Breast epithelium (tissue), 4 donors: ENCODE data around the gene FBXL7. TPM values are rescaled to one million over a fixed set of nuclear protein-coding genes. Genes with fewer than 3 reads are reported as not detected.

Experiments
- DNase-seq, 2 donors: peaks; one replicate each; pipeline ENCODE4 v3.0.0-alpha.2; 2019; ENCODE audit warnings: low spot score in 2 of 2
- H3K27ac ChIP-seq, 2 donors: fragments of 200-600 bp; sonication (generic) in 1 of 2; one replicate each; pipeline ENCODE4 v1.5.1; 2016 to 2019; ENCODE audit warnings: mild to moderate bottlenecking in 1 of 2
- H3K27me3 ChIP-seq, 2 donors: fragments of 200-600 bp; sonication (generic) in 1 of 2; one replicate each; pipeline versions ENCODE4 v1.5.1 to v1.6.0; 2017 to 2019; ENCODE audit warnings: control low read depth in 1 of 2, mild to moderate bottlenecking in 1 of 2
- H3K36me3 ChIP-seq: fragments of 200-600 bp; one replicate; pipeline ENCODE4 v1.5.1; 2019
- H3K4me1 ChIP-seq, 2 donors: fragments of 200-600 bp; sonication (generic); one replicate each; pipeline ENCODE4 v1.5.1; 2016 to 2019; ENCODE audit warnings: control low read depth in 1 of 2
- H3K4me3 ChIP-seq, 3 donors: fragments of 200-600 bp; sonication (generic); 1 replicate in 2 of 3; 2 replicates in 1 of 3; pipeline ENCODE4 v1.5.1; 2016 to 2019; ENCODE audit warnings: mild to moderate bottlenecking in 3 of 3, moderate library complexity in 2 of 3
- H3K9me3 ChIP-seq, 2 donors: fragments of 200-600 bp; sonication (generic) in 1 of 2; one replicate each; pipeline ENCODE4 v1.5.1; 2016 to 2019; ENCODE audit warnings: control low read depth in 1 of 2
- CTCF ChIP-seq, 3 donors: fragments of 450-650 bp; IDR thresholded peaks; one replicate each; pipeline ENCODE4 v1.5.1; 2016 to 2017; ENCODE audit warnings: antibody characterized with exemption in 3 of 3, mild to moderate bottlenecking in 3 of 3, moderate library complexity in 3 of 3
- POLR2A ChIP-seq: fragments of 450-650 bp; IDR thresholded peaks from one replicate; pipeline ENCODE4 v1.6.1; 2016; ENCODE audit warnings: antibody characterized with exemption, mild to moderate bottlenecking, moderate library complexity
- POLR2AphosphoS5 ChIP-seq, 3 donors: sonication (generic); formaldehyde crosslinking; IDR thresholded peaks; one replicate each; pipeline ENCODE4 v1.6.1; 2017; ENCODE audit warnings: antibody characterized with exemption in 3 of 3
- intact Hi-C: fragments of 100-400 bp; cut with DNase I; formaldehyde crosslinking; loops from one replicate; pipeline ENCODE4 v1.15.1; 2023; ENCODE audit warnings: low total_unique reads
- total RNA-seq, 3 donors: library from RNA; depleted of rRNA; stranded (reverse); fragments of >200 nt; gene quantifications; one replicate each; pipeline ENCODE4 v1.1.0, GENCODE V29; 2016

The FBXL7 gene
- total RNA-seq, 3 donors from 2014 or later = 6.9 to 17.3 (median 10.8) TPM

- no peaks in the 10 kb centered on the region for H3K36me3 ChIP-seq
- H3K4me3 ChIP-seq = no peak overlapping the region
- no peaks in the 10 kb centered on the region for H3K9me3 ChIP-seq
- intact Hi-C loops = no loop called here
- H3K27me3 ChIP-seq = no peaks in the 10 kb centered on the region
- H3K27ac ChIP-seq = no peak overlapping the region
- TF ChIP-seq POLR2A (no peak), POLR2AphosphoS5 (IDR thresholded peaks at IDR 0.05) (no peak), CTCF (IDR thresholded peaks at IDR 0.05) (no peak)
- no peak for DNase-seq
- H3K4me1 ChIP-seq = no peaks in the 10 kb centered on the region
Measured at GRCh38 chr5:15575666-15576065, 75.7 kb downstream of the FBXL7 start.

- Histone ChIP-seq H3K36me3 (no peaks in the 10 kb centered on the region), H3K27ac (no peak overlapping the region), H3K9me3 (no peaks in the 10 kb centered on the region), H3K4me3 (no peak overlapping the region), H3K4me1 (no peaks in the 10 kb centered on the region), H3K27me3 (no peaks in the 10 kb centered on the region)
- intact Hi-C loops = no loop called here
- DNase-seq = no peak
- TF ChIP-seq CTCF (IDR thresholded peaks at IDR 0.05) (no peak), POLR2A (no peak), POLR2AphosphoS5 (IDR thresholded peaks at IDR 0.05) (no peak)
Measured at GRCh38 chr5:15577132-15577531, 77.2 kb downstream of the FBXL7 start.

GRCh38 chr5:15577831-15578230 lies 77.9 kb downstream of the FBXL7 start:
- no peaks in the 10 kb centered on the region for H3K9me3 ChIP-seq
- no peak overlapping the region for H3K27ac ChIP-seq
- intact Hi-C loops = no loop called here
- H3K4me1 ChIP-seq = no peaks in the 10 kb centered on the region
- DNase-seq = no peak
- TF ChIP-seq CTCF (IDR thresholded peaks at IDR 0.05) = no peak
- TF ChIP-seq POLR2AphosphoS5 (IDR thresholded peaks at IDR 0.05) = no peak
- TF ChIP-seq POLR2A = no peak
- no peaks in the 10 kb centered on the region for H3K27me3 ChIP-seq
- no peak overlapping the region for H3K4me3 ChIP-seq
- H3K36me3 ChIP-seq = no peaks in the 10 kb centered on the region

- no peak for DNase-seq
- Histone ChIP-seq H3K4me1 (no peaks in the 10 kb centered on the region), H3K9me3 (peaks cover 0 to 10% of the 10 kb centered on the region in 2 donors), H3K4me3 (no peak overlapping the region), H3K27ac (peak overlapping the region in 1 of 2 donors; percentile 12), H3K36me3 (no peaks in the 10 kb centered on the region), H3K27me3 (no peaks in the 10 kb centered on the region)
- intact Hi-C loops = no loop called here
- TF ChIP-seq POLR2AphosphoS5 (IDR thresholded peaks at IDR 0.05) (no peak), POLR2A (no peak), CTCF (IDR thresholded peaks at IDR 0.05) (no peak)
Measured at GRCh38 chr5:15579193-15579990, 79.4 kb downstream of the FBXL7 start.

- intact Hi-C loops = no loop called here
- no peaks in the 10 kb centered on the region for H3K36me3 ChIP-seq
- no peak for TF ChIP-seq POLR2A
- no peak for TF ChIP-seq POLR2AphosphoS5 (IDR thresholded peaks at IDR 0.05)
- TF ChIP-seq CTCF (IDR thresholded peaks at IDR 0.05) = no peak
- H3K27me3 ChIP-seq = no peaks in the 10 kb centered on the region
- no peaks in the 10 kb centered on the region for H3K4me1 ChIP-seq
- no peak for DNase-seq
- no peak overlapping the region for H3K27ac ChIP-seq
- H3K9me3 ChIP-seq = peaks cover 0 to 14% of the 10 kb centered on the region in 2 donors
- no peak overlapping the region for H3K4me3 ChIP-seq
Measured at GRCh38 chr5:15584528-15584927, 84.5 kb downstream of the FBXL7 start.
